GM12873 (cell line): ENCODE results near the gene TMCC2.

Experiments
- TF ChIP-seq, protein P1 (sequence below): IDR thresholded peaks from 2 replicates; pipeline ENCODE4 v1.5.1; 2012; ENCODE audit warnings: low read depth, mild to moderate bottlenecking, moderate library complexity, low read length, control low read depth; ENCODE audit not compliant: insufficient read depth; ENCODE audit errors: missing control alignments

Gene TMCC2

DNA sequence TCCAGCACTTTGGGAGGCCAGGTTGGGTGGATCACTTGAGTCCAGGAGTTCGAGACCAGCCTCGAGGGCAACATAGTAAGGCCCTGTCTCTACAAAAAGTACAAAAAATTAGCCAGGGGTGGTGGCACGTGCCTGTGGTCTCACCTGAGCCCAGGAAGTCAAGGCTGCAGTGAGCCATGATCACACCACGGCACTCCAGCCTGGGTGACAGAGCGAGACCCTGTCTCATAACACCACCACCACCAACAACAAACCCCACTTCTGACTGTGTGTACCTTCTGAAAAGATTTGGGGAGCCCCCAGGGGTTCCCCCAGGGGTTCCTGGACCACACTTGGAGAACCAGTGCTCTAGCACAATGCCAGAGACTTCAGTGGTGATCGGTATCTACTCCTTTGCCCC lies 63.9 kb downstream of the TMCC2 start:
- TF ChIP-seq, protein P1, sequence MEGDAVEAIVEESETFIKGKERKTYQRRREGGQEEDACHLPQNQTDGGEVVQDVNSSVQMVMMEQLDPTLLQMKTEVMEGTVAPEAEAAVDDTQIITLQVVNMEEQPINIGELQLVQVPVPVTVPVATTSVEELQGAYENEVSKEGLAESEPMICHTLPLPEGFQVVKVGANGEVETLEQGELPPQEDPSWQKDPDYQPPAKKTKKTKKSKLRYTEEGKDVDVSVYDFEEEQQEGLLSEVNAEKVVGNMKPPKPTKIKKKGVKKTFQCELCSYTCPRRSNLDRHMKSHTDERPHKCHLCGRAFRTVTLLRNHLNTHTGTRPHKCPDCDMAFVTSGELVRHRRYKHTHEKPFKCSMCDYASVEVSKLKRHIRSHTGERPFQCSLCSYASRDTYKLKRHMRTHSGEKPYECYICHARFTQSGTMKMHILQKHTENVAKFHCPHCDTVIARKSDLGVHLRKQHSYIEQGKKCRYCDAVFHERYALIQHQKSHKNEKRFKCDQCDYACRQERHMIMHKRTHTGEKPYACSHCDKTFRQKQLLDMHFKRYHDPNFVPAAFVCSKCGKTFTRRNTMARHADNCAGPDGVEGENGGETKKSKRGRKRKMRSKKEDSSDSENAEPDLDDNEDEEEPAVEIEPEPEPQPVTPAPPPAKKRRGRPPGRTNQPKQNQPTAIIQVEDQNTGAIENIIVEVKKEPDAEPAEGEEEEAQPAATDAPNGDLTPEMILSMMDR = no peak

DNA sequence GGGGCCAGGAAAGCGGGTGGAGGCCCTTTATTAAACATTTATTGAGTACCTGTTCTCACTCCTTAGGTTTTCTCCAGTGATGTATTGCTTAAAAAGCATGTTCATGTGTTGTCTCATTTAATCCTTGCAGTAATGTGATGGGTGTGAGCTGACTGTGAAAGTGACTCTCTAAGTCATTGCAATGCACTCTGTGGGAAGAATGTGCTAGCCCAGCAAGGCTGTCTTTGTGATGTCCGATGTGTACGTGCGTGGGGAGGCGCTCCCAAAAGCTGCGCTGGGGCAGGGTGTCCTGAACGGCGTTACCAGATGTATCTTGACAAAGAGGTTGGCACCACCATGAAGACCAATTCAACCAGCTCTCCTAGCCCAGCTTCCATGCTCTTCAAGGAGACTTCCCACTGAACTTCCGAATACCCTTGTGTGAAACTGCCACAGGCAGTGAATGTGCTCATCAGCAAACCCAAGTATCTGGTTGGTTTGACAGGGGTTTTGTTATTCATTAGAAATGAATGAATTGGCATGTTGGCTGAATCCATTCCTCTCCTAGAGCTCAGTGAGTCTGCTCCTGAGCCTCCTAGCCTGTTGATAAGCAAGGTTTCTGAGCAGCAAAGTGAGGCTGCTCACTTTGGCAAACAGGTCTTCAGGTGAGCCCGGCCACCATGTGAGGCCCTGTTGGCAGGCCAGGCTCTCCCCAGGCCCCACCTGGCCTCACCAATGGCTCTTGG lies 65.8 kb downstream of the TMCC2 start:
- TF ChIP-seq, protein P1 = no peak

DNA sequence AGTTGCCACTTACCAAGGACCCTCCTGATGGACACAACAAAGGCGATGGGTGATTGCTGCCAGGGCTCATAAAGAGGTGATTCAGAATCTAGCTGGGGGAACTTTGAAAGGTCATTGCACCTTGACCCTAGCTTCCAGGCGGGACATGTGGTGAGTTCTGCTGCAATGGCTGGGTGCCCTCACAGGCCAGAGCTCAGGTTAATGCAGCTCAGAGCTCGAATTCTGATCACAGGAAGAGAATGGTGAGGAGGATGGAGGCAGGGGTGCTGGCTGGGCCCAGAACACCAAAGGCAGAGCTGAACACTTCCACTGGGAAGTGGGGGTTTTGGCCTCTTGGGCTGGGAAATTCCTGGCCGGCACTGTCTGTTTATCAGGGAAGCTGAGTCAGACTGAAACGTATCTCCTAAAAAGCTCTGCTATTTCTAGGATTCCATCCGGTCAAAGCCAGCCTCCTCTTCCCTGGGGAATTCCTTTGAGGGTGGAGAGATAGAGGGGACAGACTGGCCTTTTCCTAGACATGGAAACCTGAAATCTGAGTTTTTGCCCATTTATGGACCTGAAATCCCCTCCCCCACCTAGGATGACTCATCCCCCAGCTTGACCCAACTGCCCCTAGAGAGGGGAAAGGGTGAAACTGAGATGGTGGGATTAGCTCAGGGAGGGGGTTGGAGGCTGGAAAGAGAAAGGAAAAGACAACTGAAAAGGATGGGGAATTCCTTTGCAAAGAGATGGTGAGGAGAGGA lies 66.6 kb downstream of the TMCC2 start:
- TF ChIP-seq, protein P1 = no peak

DNA sequence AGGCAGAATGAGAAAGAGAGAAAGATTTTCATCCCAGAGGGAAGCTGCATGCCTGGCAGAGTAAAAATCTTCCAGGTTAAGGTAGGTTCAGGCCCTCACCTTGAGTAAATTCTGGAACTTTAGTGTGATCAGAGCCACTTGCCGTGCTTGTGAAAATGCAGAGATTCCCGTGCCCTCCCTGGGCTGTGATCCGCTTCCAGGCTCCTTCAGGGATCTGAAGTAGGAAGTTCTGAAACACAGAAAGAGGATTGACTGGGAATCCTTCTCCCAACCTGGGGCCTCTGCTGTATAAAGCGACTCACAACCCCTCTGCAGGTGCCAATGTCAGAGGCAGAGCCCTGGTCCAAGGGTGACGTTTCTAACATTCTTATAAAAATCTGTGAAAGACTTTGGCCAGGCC lies 67.2 kb downstream of the TMCC2 start:
- TF ChIP-seq, protein P1 = no peak

DNA sequence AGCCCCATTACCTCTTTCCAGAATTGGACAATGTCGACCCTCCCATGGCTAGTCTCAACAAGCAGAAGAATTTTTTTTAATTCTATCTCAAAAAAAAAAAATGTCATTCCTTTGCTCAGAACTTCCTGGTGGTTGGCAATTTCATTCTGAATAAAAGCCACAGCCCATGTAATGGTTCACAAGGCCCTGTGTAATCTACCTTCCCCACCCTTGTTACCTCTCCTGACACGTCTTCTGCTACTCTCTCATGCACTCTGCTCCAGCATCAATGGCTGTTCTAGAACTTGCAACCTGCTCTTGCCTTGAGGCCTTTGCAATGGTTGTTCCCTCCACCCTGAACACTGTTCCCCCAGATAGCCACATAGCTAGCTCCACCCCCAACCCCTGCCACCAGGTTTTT lies 68.4 kb downstream of the TMCC2 start:
- TF ChIP-seq, protein P1 = no peak

DNA sequence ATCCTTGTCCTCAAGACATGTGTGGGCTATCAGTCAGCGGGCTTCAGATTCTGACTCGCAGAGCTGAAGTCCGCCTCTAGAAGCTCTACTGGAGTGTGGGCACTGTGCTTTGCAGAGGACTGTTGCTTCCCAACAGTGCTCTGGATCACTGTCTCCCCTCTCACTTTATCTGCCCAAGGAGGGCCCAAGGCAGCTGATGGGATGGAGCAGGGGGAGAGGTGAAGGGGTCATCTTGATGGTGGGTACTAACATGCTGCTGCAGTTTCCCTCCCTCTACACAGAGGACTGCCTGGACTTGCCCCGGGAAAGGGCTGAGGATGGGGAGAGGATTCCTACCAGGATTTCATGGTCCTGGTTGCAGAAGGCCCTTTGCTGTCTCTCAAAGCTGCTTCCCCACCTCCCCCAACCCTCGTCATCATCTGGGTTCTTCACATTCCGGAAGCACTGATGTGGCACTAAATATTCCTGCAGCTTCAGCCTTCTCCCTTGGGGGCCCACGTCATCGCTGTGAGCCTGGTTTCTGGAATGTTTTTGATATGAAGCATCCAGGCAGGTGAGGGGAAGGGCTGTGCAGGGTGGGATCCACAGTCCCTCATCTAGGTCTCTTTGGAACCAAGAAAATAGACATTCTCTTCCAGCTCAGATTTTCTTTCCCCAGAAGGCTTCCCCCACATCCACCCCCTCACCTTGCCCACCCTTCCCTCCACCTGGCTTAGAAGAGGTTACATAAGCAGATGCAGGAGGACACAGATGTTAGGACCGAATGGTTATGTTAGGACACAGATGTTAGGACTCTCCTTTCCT lies 70.6 kb downstream of the TMCC2 start:
- TF ChIP-seq, protein P1 = no peak

DNA sequence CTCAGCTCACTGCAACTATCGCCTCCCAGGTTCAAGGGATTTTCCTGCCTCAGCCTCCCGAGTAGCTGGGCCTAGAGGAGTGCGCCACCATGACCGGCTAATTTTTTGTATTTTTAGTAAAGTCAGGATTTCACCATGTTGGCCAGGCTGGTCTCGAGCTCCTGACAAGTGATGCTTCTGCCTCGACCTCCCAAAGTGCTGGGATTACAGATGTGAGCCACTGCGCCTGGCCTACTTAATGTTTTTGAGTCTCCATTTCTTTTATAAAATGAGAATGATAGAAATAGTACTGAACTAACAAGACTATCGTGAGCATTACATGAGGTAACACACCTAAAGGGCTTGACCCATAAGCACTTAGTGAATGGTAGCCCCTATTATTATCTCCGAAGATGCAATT lies 72.4 kb downstream of the TMCC2 start:
- TF ChIP-seq, protein P1 = no peak
